Skeletal muscle cell (primary cell): ENCODE results near the gene ORAI3.

Experiments used
- DNase-seq: peaks from one replicate; pipeline ENCODE4 v3.0.0-alpha.2; 2010; ENCODE audit warnings: low read depth
- H3K4me3 ChIP-seq: 2 replicates; pipeline ENCODE4 v1.5.1; 2011; ENCODE audit warnings: low read depth, mild to moderate bottlenecking, control low read depth, low read length, moderate library complexity

ORAI3 gene

DNA sequence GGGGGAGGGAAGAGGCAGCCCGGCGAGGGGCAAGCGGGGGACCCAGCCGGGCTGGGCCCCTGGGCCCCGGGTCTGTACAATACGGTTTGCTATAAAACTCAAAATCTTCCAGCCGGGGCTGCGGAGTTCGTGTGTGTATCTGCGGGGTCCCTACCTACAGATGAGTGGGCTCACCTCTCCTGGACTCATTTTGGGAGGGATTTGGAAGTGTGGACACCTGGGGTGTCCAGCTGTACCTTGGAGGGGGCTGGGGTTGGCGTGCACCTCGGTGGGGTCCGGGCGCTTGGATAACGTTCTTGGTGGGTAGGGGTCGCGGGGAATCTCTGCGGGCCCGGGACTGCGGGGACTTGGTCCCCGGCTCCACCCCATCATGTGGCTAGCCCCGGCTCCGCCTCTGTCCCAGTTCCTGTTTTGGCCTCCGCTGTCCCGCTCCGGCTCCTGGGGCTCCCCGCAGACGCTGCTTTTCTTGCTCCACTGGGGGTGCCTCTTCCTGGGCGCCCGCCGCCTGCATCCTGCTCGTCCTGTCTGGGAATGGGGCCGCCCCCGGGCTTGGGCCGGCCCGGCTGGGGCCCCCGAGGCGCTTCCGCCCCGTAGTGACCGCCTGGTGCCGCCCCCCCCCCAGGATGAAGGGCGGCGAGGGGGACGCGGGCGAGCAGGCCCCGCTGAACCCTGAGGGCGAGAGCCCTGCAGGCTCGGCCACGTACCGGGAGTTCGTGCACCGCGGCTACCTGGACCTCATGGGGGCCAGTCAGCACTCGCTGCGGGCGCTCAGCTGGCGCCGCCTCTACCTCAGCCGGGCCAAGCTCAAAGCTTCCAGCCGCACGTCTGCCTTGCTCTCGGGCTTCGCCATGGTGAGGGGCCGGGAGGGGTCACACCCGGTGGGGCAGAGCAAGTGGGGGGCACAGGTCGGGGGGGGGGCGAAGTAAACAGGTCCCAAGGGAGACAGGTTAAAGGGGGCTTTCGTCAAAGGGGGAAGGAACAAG lies at the start of gene ORAI3:
TSS of gene ORAI3 (plus strand) at position 402 of the 983 bp plus-strand sequence. CDS start at position 624, 222 bp downstream.
- DNase-seq: no peak
- peak within 1 kb of the TSS; percentile 80 for H3K4me3 ChIP-seq

DNA sequence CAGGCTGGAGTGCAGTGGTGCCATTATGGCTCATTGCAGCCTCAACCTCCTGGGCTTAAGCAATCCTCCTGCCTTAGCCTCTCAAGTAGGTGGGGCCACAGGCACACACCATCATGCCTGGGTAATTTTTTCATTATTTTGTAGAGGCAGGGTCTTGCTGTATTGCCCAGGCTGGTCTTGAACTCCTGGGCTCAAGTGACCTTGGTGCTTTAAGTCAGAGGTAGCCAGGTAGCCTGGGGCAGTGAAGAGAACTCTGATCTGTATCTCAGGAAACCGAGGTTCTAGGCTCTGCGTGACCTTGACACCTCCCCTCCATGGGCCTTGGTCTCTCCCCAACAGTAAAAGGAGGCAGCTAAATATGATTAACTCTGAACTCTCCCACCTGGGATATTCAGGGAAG lies 49.1 kb upstream of the ORAI3 start:
- DNase-seq: no peak
- no peak overlapping the region for H3K4me3 ChIP-seq

DNA sequence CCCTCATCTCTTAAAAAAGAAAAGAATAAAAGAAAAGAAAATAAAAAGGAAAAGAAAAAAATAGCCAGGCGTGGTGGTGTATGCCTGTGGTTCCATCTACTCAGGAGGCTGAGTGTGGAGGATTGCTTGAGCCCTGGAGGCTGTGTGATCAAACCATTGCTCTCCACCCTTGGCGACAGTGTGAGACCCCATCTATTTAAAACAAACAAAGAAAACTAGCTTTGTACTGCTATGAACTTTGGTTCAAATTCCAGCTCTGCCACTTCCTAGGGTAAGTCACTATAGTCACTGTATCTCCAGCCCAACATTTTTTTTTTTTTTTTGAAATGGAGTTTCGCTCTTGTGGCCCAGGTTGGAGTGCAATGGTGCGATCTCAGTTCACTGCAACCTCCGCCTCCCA lies 48.3 kb upstream of the ORAI3 start:
- DNase-seq: no peak

DNA sequence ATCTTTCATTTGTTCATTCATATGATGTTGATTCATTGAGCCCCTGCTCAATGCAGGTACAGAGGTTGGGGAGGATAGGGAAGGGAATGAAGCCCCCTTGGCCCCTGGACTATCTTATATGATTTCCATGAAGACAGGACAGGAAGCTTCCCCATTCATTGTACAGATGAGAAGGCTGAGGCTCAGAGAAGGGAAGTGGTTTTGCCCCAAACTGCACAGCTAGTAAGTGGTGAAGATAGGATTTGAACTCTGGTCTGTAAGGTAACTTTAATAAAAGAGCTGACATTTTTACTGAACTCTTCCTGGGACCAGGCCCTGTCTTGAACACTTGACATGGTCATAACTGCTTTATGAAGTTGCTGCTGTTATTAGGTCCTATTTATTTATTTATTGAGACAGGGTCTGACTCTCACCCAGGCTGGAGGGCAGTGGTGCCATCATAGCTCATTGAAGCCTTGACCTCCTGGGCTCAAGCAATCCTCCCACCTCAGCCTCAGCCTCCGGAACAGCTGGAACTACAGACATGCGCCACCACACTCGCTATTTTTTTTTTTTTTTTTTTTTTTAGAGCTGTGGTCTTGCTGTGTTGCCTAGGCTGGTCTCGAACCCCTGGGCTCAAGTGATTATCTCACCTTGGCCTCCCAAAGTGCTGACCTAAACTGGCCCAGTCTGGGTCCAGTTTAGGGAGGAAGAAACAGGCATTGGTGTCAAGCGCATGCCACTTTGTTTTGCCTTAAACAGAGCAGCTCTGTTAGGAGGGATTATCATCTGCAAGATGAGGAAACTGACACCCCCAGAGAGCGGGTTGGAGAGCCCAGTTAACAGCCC lies 47.5 kb upstream of the ORAI3 start:
- peak overlapping the region; percentile 44 for H3K4me3 ChIP-seq
- no peak for DNase-seq

More for the DNA sequence above, 48.3 kb upstream of the ORAI3 start:
- no peak overlapping the region for H3K4me3 ChIP-seq

DNA sequence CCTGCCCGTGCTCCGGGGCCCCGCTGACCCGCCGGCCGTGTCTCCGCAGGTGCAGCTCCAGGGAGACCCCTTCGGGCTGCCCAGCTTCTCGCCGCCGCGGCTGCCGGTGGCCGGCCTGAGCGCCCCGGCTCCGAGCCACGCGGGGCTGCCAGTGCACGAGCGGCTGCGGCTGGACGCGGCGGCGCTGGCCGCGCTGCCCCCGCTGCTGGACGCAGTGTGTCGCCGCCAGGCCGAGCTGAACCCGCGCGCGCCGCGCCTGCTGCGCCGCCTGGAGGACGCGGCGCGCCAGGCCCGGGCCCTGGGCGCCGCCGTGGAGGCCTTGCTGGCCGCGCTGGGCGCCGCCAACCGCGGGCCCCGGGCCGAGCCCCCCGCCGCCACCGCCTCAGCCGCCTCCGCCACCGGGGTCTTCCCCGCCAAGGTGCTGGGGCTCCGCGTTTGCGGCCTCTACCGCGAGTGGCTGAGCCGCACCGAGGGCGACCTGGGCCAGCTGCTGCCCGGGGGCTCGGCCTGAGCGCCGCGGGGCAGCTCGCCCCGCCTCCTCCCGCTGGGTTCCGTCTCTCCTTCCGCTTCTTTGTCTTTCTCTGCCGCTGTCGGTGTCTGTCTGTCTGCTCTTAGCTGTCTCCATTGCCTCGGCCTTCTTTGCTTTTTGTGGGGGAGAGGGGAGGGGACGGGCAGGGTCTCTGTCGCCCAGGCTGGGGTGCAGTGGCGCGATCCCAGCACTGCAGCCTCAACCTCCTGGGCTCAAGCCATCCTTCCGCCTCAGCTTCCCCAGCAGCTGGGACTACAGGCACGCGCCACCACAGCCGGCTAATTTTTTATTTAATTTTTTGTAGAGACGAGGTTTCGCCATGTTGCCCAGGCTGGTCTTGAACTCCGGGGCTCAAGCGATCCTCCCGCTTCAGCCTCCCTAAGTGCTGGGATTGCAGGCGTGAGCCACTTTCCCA lies 46.6 kb upstream of the ORAI3 start:
- no peak for DNase-seq
- peak overlapping the region; percentile 44 for H3K4me3 ChIP-seq

DNA sequence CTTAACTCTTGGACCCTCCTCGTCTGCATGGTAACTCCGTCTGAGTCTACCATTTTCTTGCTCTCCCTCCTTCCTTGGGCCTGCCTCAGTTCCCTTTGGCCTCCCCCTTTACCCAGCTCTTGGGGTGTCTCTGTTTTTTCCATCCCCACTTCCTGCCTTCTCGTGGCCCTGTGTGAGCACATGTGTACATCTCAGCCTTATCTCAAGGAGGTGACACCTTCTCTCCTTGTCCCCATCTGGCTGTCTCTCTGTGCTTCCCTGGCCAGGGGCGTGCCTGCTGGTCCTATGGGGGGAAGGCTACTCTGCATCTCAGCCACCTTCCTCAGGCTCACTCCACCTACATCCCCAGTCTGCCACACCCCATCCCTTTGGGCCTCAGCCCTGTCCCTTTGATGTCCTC lies 45.9 kb upstream of the ORAI3 start:
- DNase-seq: no peak
- no peak overlapping the region for H3K4me3 ChIP-seq

DNA sequence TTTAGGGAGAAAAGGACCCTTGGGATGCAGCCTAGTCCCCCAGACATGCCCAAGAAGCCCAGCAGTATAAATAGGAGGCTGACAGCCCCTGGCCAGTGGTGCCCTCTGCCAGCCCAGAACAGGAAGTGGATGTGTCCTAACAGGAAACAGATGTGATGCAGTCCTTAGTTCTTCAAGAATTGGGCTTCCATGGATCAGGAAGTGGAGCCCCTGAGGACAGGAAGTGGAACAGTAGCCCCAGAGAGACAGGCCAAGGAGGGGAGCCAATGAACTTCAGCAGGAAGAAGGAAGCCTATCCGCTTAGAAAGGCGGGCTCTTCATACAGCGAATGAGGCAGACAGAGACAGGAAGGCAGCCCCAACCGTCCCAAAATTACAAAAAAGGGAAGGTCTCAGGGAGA lies 45.3 kb upstream of the ORAI3 start:
- DNase-seq: no peak
- no peak overlapping the region for H3K4me3 ChIP-seq

DNA sequence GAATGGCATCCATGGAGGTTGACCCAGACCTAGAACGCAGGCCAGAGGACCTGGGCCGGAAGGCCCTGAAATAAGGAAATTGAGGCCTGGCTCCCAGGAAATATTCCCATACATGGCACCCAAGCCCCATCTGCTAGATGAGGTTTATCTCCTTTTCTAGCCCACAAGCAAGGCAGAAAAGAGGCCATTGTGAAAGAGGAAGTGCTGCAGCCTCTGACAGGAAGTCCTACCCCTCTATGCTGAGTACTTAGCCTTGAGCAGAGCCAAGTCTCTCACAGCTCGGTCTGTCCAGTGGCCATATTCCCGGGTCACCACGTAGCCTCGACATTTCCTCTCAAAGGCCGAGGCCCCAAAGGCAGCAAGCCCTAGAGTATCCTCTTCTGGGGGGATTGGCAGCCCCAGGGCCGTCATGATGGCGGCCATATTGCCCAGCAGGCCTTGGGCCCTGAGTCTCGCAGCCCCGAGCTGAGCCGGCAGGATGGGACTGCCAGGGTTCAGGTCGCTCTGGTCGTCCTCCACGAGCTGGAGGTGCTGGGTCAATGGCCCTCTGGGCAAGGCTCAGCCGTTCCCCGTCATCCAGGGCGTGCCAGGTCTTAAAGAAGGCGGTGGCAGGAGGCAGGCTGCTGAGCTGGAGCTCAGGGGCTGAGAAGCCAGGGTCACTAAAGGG lies 44.6 kb upstream of the ORAI3 start:
- H3K4me3 ChIP-seq: no peak overlapping the region
- no peak for DNase-seq

DNA sequence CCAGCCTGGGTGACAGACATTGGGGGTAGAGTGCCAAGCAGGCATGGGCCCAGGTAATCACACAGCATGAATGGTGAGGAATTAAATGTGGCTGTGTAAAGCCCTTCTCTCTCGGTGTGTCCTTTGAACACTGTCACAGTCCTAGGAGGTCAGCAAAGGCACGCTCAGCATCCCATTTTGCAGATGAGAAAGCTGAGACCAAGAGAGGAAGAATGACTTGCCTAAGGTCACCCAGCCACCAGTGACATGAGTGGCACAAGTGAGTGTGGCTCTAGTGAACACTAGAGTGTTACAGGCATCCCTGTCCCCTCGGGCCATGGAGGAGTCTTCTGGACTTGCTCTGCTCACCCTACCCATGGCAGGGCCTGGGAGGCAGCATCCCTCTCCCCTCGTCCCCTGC lies 41.8 kb upstream of the ORAI3 start:
- DNase-seq: no peak

DNA sequence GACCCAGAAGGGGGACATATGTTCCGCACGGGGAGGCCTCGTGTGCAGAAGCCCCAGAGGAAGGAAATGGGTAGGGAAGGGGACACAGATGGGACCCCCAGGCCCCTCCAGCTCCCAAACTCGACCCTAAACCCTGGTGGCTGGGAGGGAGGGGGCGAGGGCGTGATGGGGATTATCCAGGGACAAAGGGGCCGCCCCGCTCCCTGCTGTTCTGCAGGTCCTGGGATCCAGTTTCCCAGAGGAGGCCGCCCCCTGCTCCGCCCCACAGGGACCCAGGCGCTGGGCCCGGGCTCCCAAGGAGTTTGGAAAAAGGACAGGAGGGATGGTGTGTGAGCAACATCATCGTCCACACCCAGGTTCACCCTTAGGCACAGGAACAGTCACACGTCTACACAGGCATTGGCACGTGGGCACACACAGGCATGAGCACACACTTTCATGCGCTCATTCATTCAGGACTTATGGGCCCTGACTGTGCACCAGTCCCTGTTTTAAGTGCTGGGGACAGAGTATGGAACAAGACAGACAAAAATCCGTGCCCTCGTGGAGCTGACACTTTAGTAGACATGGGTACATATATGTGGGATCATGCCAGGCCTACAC lies 38.3 kb upstream of the ORAI3 start:
- no peak overlapping the region for H3K4me3 ChIP-seq

More for the DNA sequence above, 41.8 kb upstream of the ORAI3 start:
- H3K4me3 ChIP-seq: no peak overlapping the region

DNA sequence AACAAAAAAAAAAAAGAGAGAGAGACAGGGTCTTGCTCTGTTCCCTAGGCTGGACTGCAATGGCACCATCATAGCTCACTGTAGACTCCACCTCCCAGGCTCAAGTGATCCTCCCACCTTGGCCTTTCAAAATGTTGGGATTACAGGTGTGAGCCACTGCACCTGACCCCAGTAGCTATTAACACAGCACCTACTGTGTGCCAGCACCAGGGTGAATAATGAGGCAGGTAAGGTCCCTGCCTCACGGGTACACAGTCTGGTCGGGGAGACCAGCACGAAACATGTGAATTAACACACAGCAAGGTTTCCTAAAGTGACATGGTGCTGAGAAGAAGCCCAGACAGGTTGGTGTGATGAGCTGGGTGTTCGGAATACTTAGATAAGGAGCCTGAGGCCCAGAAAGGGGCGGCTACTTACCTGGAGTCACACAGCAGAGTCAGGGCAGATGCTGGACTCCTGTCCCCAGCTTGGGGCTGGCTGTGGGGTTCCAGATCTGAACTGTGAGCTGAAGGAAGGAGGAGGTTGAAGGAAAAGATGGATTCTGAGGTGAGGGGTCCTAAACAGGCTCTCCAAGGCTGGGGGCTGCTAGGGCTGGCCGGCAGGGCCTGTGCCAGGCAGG lies 36.0 kb upstream of the ORAI3 start:
- no peak for DNase-seq
- no peak overlapping the region for H3K4me3 ChIP-seq

More for the DNA sequence above, 38.3 kb upstream of the ORAI3 start:
- DNase-seq: no peak

DNA sequence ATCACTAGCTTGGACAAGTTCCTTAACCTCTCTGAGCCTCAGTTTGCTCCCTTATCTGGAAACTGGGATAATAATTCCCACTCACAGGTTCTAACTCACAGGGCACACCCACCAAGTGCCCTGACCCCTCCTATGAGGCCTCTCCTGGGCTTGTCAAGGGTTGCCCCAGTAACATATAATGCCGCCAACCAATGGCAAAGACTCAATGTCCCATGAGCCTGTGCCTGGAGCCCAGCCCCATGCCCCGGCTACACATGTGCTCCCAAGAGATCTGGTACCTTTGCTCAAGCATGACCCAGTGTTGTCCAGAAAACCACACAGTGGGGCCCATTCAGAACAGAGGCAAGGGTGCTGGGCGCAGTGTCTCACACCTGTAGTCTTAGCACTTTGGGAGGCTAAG lies 34.0 kb upstream of the ORAI3 start:
- no peak overlapping the region for H3K4me3 ChIP-seq
- no peak for DNase-seq

DNA sequence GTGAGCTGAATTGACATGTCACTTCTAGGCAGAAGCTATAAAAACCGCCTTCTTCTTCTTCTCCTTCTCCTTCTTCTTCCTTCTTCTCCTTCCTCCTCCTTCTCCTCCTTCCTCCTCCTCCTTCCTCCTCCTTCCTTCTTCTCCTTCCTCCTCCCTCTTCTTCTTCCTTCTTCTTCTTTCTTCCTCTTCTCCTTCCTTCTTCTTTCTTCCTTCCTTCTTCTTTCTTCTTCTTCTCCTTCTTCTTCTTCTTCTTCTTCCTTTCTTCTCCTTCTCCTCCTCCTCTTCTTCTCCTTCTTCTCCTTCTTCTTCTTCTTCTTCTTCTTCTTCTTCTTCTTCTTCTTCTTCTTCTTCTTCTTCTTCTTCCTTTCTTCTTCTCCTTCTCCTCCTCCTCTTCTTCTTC lies 30.3 kb upstream of the ORAI3 start:
- no peak for DNase-seq
- no peak overlapping the region for H3K4me3 ChIP-seq

DNA sequence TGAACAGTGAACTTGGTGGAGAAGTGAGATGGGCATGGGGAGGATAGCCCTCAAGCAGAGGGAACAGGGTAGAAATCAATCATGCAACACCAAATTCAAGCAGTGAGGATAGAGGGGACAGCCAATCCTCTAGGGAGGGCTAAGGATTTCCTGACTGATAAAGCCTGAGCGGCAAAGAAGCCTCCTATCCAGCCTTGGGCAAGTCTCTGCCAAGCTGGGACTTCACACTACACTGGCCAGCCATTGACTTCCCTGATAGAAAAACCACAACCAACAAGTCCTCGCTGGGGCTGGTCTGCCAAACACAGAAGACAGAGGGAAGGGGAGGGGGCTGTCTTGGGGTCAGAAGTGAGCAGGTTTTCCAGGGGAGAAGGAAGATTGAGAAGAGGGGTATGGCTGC lies 28.0 kb upstream of the ORAI3 start:
- no peak for DNase-seq
- no peak overlapping the region for H3K4me3 ChIP-seq

DNA sequence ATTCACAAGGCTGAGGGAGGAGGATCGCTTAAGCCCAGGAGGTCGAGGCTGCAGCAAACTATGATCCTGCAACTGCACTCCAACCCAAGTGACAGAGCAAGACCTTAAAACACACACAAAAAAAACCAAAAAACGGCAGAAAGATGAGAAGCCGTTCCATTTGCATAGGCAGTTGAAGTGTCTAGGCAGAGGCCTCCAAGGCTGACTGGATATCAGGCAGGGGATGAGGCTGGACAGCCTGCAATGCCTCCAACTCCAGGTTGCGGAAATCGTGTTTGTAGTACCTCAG lies 27.5 kb upstream of the ORAI3 start:
- H3K4me3 ChIP-seq: peak overlapping the region; percentile 64
- no peak for DNase-seq

DNA sequence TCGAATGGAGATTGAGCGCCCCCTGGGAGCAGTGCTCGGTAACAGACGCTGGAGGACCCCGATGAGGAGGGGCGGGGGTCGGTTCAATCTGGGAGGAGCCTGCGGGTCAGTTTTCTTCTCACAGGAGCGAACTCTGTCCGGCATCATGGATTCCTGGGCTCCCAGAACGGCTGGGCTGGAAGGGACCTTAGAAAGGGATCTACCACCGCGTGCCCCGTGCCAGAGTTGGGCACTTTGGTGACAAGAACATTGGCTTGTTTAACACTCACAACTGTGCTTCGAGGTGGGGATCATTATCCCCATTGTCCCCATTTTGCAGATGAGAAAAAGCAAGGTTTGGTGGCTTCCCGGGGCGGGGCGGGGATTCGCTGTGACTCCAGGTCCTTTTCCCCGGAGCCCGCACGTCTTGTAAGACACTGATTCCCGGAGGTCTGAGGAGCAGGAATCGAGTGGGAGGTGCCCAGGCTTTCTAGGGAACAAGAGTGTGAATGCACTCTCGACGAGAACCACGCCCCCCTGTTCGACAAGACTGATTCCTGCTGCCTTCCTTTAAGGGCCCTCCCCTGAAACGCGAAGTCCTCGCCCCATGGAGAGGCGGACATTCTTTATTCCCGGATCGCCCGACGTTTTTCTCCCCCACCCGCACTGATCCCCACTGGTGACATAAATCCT lies 27.0 kb upstream of the ORAI3 start:
- peak overlapping the region; percentile 64 for H3K4me3 ChIP-seq
- DNase-seq: peak; percentile 69

DNA sequence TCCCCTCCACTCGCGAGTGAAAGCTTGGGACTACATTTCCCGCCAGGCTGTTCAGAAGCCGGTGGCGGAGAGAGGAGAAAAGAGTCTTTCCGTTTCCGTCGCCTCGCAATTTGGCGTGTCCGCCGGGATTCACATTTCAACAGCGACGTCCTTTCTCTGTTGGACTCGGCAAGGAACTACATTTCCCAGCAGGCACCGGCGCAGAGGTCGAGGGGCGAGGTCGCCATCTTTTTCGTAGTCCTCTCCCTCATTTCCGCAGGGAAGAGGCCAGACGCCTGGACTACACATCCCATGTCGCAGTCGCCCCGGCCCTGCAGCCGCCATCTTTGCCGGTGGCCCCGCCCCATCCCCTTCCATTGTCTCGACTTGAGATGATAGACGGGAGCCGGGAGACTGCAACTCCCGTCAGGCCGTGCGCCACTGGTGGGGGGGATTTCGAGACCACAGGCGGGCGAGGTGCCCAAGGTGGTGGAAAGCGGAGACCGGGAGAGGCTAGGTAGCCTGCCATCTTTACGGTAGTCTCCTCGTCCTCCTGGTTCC lies 26.4 kb upstream of the ORAI3 start:
- peak overlapping the region; percentile 64 for H3K4me3 ChIP-seq
- peak; percentile 99 for DNase-seq
